Measurements from ENCODE around the gene PAQR9. TPM values are rescaled to one million over a fixed set of nuclear protein-coding genes. Genes with fewer than 3 reads are reported as not detected.

The PAQR9 gene
- total RNA-seq, 4 donors from 2014 or later, result not detected

DNA sequence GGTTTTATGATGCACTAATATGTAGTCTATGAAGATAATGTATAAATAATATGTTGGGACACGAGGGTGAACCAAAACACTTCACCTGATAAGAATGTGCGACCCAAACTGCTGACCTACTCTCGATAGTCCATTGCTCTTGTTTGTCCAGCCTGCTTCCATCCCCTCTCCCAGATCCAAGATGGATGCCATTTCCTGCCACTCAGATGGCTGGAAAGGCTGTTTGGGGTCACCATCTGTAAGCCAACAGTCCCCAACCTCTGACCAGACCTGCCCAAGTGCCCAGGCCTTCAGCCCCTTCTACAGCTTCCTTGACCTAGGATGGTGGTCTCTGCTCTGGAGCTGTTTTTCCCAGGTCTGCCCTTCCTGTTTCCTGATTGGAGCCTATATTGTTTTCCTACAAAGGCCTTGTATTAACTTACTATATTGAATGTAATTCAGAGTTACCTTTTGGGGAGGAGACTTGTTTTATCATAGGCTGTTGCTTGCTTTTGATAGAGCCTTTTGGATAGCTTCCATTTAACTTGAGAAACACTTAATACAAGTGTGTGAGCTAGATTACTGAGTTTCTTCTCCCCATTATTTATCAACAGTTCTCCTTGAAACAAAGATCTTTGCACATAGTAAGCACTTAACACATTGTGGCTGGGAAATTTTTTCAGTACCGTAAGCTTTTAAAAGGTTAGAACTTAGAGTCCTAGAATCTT, 5.0 kb upstream of the PAQR9 start:
- Histone ChIP-seq H3K36me3 (no peaks in the 10 kb centered on the region), H3K4me1 (peaks cover 5 to 6% of the 10 kb centered on the region in 2 donors), H3K27ac (no peak overlapping the region), H3K4me3 (replicated peaks in 1 of 3) (no peak overlapping the region), H3K9me3 (no peaks in the 10 kb centered on the region), H3K27me3 (peaks cover 4% of the 10 kb centered on the region)
- WGBS, 2 donors, result 84% methylated on average over 4 of the region's 4 CpGs
- DNase-seq, result no peak
- intact Hi-C loops (cut with DNase I), result no loop called here
- TF ChIP-seq, protein P1, sequence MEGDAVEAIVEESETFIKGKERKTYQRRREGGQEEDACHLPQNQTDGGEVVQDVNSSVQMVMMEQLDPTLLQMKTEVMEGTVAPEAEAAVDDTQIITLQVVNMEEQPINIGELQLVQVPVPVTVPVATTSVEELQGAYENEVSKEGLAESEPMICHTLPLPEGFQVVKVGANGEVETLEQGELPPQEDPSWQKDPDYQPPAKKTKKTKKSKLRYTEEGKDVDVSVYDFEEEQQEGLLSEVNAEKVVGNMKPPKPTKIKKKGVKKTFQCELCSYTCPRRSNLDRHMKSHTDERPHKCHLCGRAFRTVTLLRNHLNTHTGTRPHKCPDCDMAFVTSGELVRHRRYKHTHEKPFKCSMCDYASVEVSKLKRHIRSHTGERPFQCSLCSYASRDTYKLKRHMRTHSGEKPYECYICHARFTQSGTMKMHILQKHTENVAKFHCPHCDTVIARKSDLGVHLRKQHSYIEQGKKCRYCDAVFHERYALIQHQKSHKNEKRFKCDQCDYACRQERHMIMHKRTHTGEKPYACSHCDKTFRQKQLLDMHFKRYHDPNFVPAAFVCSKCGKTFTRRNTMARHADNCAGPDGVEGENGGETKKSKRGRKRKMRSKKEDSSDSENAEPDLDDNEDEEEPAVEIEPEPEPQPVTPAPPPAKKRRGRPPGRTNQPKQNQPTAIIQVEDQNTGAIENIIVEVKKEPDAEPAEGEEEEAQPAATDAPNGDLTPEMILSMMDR (IDR thresholded peaks at IDR 0.05), result no peak
- no peak for TF ChIP-seq POLR2A (IDR thresholded peaks at IDR 0.05)

DNA sequence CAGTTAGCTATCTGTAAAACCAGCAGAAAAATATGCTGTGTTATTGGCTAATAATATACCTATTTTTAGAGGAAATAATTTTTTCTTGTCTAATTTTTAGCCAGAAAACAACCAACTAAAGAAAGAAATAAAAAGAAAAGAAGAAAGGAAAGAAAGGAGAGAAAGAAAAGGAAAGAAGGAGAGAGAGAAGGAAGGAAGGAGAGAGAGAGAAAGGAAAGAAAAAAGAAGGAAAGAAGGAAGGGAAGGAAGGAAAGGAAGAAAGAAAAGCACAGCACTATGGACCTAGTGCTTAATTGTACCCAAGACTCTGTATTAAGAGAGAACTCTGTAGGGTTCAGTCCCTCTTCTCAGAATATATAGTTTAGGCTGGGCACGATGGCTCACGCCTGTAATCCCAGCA, 3.3 kb upstream of the PAQR9 start:
- intact Hi-C loops (cut with DNase I), result no loop called here
- Histone ChIP-seq H3K27ac (no peak overlapping the region), H3K9me3 (no peaks in the 10 kb centered on the region), H3K36me3 (no peaks in the 10 kb centered on the region), H3K4me1 (peaks cover 5 to 9% of the 10 kb centered on the region in 2 donors), H3K4me3 (replicated peaks in 1 of 3) (no peak overlapping the region), H3K27me3 (peaks cover 4% of the 10 kb centered on the region)
- TF ChIP-seq, protein P1 (IDR thresholded peaks at IDR 0.05), result no peak
- TF ChIP-seq POLR2A (IDR thresholded peaks at IDR 0.05), result no peak
- WGBS, 2 donors, result 83 to 91% methylated on average over 2 of the region's 2 CpGs
- no peak for DNase-seq

DNA sequence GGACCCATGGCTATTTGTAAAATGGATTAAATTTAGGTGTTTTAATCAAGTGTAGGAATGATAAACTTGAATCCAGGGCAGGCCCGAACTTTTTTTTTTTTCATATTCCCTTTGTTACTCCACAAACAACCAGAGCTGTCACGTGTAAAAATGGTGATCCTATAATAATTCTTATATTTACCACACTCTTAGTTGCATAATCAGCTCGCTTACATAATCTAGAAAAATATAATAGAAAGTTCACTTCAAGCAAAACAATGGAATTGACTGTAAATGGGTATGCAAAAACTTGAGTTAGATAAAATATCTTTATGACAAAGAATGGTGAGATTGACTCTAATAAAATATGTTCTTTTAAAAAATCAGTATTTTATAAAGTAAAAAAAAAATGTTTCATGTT, 2.1 kb upstream of the PAQR9 start:
- no peaks in the 10 kb centered on the region for H3K9me3 ChIP-seq
- H3K4me1 ChIP-seq, result peaks cover 5 to 9% of the 10 kb centered on the region in 2 donors
- no peaks in the 10 kb centered on the region for H3K36me3 ChIP-seq
- DNase-seq, result no peak
- peaks cover 4% of the 10 kb centered on the region for H3K27me3 ChIP-seq
- TF ChIP-seq POLR2A (IDR thresholded peaks at IDR 0.05), result no peak
- TF ChIP-seq, protein P1 (IDR thresholded peaks at IDR 0.05), result no peak
- H3K4me3 ChIP-seq (replicated peaks in 1 of 3), result no peak overlapping the region
- 89 to 90% methylated on average over 3 of the region's 3 CpGs for WGBS, 2 donors
- no peak overlapping the region for H3K27ac ChIP-seq
- intact Hi-C loops (cut with DNase I), result no loop called here

DNA sequence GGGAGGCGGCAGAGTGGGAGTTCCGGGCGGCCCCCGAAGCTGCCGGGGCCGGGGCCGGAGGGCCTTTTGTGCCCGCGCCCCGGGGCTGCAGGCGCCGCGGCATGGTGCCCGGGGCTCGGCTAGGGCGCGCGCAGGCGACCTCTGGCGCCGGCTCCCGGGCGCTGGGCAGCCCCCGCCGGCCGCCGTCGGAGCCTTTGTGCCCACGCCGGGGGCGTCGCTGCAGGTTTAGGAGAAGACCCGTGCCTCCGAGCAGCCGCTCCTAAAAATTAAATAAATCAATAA, 299 bp downstream of the PAQR9 start:
- intact Hi-C loops (cut with DNase I), result no loop called here
- Histone ChIP-seq H3K27me3 (peaks cover 4% of the 10 kb centered on the region), H3K9me3 (no peaks in the 10 kb centered on the region), H3K36me3 (no peaks in the 10 kb centered on the region), H3K4me1 (peaks cover 5 to 9% of the 10 kb centered on the region in 2 donors), H3K4me3 (replicated peaks in 1 of 3) (peak overlapping the region in 1 of 3 donors; percentile 26), H3K27ac (no peak overlapping the region)
- DNase-seq, result no peak
- 4% methylated on average over 21 of the region's 35 CpGs; no CpG with 5 or more reads in 1 of the 2 donors for WGBS, 2 donors
- TF ChIP-seq POLR2A (IDR thresholded peaks at IDR 0.05), result no peak
- TF ChIP-seq, protein P1 (IDR thresholded peaks at IDR 0.05), result no peak

DNA sequence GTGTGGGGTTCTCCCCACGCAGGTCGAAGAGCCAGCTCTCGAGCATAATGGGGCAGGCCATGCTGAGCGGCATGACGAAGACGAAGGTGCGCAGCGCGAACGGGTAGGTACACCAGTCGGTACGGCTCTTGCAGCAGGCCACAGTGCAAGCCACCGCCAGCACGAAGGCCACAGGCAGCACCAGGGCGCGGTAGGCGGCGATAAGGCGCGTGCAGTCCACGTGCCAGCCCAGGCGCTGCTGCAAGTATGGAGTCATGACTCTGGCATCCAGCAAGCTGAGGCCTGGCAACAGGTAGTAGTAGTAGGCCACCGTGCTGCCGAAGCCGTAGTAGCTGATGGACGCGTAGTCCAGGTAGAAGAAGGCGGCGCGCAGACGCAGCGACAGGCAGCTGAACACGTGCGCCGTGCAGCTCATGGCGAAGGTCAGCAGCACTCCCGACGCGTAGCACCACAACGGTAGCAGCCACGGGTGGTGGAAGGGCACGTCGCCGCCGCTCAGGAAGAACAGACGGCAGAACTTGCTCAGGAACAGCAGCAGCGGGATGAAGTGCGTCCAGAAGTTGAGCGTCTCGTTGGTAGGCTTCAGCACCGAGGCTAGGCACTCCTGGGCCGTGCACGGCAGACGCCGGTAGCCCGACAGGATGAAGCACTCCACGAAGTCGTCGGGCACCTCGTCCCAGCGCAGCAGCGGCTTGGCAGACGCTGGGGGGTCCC, 797 bp downstream of the PAQR9 start:
- WGBS, 2 donors, result 63 to 86% methylated on average over 37 to 55 of the region's 63 CpGs
- no peak for DNase-seq
- Histone ChIP-seq H3K4me1 (peaks cover 5 to 9% of the 10 kb centered on the region in 2 donors), H3K9me3 (no peaks in the 10 kb centered on the region), H3K36me3 (no peaks in the 10 kb centered on the region), H3K27me3 (peaks cover 4% of the 10 kb centered on the region), H3K4me3 (replicated peaks in 1 of 3) (no peak overlapping the region), H3K27ac (no peak overlapping the region)
- intact Hi-C loops (cut with DNase I), result no loop called here
- TF ChIP-seq POLR2A (IDR thresholded peaks at IDR 0.05), result no peak

All from thyroid gland (tissue), 4 donors.